ENCODE results near the gene AHSG.
"Not testable (repeated sequence)": the region's sequence is repeated elsewhere in the genome, so short reads cannot be mapped to it uniquely, and the experiment has no call there.

The AHSG gene

GRCh38 chr3:186618318-186618938 lies 5.6 kb downstream of the AHSG start:
- no peak for DNase-seq

DNA sequence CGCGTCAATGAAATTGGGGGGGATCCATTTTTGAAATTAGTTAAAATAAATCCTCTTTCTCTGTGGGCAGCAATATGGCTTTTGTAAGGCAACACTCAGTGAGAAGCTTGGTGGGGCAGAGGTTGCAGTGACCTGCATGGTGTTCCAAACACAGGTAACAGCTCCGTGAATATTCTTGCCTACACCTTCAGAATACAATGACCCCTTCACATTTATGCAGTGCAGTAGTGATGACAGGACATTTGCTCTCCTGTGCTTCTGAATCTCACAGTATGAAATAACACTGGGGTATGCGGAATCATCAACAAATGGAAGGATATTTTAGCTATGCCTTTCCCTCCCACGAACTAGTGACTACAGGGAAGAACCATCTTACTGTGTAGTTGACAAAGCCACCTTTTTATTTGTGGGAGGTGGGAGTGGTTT lies 6.9 kb downstream of the AHSG start:
- no peak for DNase-seq

- no peak for DNase-seq
These were observed 7.6 kb downstream of the AHSG start for GRCh38 chr3:186620213-186621092.

GRCh38 chr3:186621894-186622650 lies 9.2 kb downstream of the AHSG start:
- DNase-seq = no peak

- DNase-seq = no peak
These were observed 9.9 kb downstream of the AHSG start for GRCh38 chr3:186622651-186623310.

DNA sequence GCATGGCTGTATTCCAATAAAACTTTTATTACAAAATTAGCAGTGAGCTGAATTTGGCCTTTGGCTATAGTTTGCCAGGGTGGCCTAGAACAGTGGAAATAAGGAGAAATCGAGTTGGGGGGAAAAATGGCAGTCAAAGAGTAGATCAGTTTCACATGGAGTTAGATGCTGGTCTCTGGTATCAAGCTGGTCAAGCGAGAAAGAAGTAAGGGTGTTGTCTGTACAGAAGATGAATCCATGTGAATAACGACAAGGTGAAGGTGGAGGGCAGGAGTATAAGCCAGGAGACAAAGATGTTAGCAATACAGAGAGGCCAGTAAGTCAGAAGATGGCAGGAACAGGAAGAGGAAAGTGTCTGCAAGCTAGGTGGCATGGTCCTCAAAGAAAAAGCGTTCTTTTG lies 11.7 kb downstream of the AHSG start:
- no peak for DNase-seq

- no peak for DNase-seq
These were observed 12.8 kb downstream of the AHSG start for GRCh38 chr3:186625600-186626042.

- no peak for DNase-seq
These were observed 13.5 kb downstream of the AHSG start for GRCh38 chr3:186626254-186626847.

DNA sequence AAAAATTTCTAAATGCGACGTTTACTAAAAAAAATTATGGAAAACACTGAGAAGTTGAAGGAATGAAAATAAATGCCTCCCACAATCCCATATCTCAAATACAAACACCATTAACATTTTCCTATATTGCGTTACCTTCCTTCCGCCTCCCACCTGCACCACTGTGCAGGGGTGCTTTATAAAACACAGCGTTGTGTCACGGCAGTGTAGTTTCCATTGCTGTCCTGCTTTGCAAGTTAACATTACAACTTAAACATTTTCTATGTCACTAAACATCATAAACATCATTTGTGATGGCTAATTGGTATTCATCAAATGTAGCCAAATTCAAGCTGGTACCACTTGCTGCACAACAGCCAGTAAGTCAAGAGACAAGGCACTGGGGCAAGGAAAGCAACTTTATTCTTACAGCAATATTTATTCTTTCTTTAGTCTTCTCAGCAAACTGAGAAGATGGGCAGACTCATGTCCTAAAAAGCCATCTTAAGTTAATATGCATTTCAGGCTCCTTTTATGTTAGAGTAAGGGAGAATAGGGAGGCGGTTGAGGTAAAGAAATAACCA lies 15.1 kb downstream of the AHSG start:
- DNase-seq = no peak

- DNase-seq = no peak
These were observed 15.9 kb downstream of the AHSG start for GRCh38 chr3:186628756-186629155.

GRCh38 chr3:186630950-186631641 lies 18.2 kb downstream of the AHSG start:
- DNase-seq = no peak

- DNase-seq = no peak
These were observed 20.6 kb downstream of the AHSG start for GRCh38 chr3:186633481-186633880.

DNA sequence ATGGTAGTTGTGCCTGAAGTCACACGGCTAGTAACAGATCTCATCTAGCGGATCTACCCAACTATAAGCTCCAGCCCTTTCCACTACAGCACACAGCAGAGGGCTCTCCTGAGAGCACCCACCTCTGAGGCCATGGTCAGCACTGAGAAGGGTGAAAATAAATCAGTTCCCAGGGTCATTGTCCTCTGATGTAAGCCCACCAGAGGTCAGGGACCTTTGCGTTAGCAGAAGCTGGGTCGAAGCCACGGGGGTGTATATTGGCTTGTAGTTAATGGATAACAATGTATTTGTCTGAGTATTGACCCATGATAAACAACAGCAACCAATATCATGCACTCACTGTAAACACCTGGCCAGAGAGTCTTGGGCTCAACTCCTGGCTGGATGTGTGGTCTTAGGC lies 21.3 kb downstream of the AHSG start:
- DNase-seq = not testable (repeated sequence)

- DNase-seq = no peak
These were observed 22.7 kb downstream of the AHSG start for GRCh38 chr3:186635532-186635931.

- DNase-seq = no peak
These were observed 23.7 kb downstream of the AHSG start for GRCh38 chr3:186636536-186636935.

GRCh38 chr3:186637686-186638085 lies 24.8 kb downstream of the AHSG start:
- no peak for DNase-seq

DNA sequence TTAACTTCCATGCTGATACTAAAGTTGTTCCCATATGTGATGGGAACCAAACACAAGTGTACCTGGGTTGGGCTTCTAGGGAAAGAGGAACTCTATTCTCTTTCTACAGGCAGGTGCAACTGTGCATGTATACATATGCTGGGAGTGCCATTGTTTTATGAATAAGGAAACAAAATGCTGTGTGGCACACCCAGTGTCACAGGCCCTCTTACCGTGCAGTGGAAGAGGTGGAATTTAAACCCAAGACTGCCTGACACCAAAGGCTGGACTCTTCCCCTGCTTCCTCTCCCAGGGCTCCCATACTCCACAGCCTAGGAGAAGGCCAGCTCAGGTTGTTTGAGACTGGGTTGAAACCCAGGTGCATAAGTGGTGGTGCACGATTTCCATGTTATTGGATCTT lies 25.4 kb downstream of the AHSG start:
- DNase-seq = no peak

- no peak for DNase-seq
These were observed 27.1 kb downstream of the AHSG start, which contains the start of gene FETUB for GRCh38 chr3:186639778-186640472. TSS of gene FETUB (plus strand) at chr3:186640399. CDS start at chr3:186640461, 62 bp downstream.

DNA sequence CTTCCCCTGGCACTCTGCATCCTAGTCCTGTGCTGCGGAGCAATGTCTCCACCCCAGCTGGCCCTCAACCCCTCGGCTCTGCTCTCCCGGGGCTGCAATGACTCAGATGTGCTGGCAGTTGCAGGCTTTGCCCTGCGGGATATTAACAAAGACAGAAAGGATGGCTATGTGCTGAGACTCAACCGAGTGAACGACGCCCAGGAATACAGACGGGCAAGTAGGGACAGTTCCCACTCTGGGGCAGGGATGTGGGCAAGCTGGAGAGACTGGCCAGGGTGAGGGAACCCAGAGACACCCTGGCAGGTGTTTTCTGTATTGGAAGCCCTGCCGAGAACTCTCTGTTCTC lies 27.6 kb downstream of the AHSG start:
- DNase-seq = no peak

DNA sequence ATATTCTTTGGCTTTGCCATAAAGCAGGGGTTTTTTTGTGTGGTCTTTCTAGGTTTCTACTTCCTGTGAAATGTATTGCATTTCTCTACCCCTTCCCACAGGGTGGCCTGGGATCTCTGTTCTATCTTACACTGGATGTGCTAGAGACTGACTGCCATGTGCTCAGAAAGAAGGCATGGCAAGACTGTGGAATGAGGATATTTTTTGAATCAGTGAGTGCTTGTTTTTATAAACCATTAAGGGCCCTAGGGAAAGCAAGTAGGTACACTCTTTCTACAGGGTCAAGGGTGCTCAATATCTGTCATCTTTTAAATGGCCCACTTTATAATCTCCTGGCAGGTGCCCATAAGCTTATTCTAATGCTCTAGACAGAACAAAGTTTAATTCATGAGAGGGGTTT lies 28.1 kb downstream of the AHSG start:
- DNase-seq = no peak

DNA sequence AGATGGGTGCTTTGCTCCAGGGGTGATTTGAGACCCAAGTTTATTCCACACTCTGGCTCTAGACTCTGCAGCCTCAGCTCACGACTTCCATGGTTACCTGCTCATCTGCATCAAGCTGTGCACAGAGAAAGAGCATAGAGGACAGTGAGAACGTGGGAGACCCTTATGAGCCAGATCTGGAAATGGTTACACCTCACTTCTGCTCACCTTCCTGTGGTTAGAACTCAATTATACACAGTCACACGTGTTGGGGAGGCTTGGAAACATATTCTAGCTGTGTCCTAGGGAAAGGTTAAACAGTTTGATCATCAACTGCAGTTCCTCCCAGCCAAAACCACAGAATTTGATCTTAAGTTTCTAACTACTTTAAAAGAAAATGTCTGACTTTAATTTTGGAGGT lies 29.2 kb downstream of the AHSG start:
- DNase-seq = no peak

Measured in activated naive CD4-positive, alpha-beta T cell (primary cell).